Measurements from ENCODE around the gene C1R. TPM values are rescaled to one million over a fixed set of nuclear protein-coding genes. Genes with fewer than 3 reads are reported as not detected.
"Not testable (repeated sequence)": the region's sequence is repeated elsewhere in the genome, so short reads cannot be mapped to it uniquely, and the experiment has no call there.

The C1R gene
- polyA plus RNA-seq, 3 donors = 0.14 to 0.88 TPM; not detected in 1

DNA sequence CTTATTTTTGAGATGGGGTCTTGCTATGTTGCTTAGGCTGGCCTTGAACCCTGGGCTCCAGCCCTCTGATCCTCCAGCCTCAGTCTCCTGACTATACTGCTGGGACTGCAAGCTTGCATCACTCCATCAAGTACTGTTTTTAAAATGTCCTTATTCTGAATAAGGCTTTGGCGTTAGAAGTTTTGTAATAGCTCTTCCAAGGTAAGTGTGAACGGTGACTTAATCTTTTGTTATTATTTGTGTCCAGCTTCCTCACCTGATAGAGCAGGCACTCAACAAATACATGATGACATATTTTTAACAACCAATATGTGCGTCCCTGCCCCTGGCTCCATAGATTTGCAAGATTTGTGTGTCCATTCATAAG, 15.4 kb upstream of the C1R start:
- H3K36me3 Mint-ChIP-seq = peaks cover 34 to 45% of the 10 kb centered on the region in 2 donors
- H3K9me3 Mint-ChIP-seq = peaks cover 0 to 10% (median 6%) of the 10 kb centered on the region in 7 donors
- peaks cover 10 to 35% of the 10 kb centered on the region in 2 donors for H3K36me3 ChIP-seq (replicated peaks in 1 of 2; ENCODE audit: control insufficient read depth in 1 of 2, insufficient read depth in 2 of 2, low read length in 2 of 2)
- H3K4me2 ChIP-seq (replicated peaks; ENCODE audit: extremely low read depth, low read length, poor library complexity, severe bottlenecking) = peak overlapping the region; percentile 90
- peaks cover 29% of the 10 kb centered on the region for H3K79me2 ChIP-seq (ENCODE audit: insufficient read depth, low read length)
- peak overlapping the region; percentile 92 for H2AFZ ChIP-seq (ENCODE audit: insufficient read depth, low read depth, low read length, poor library complexity, severe bottlenecking)
- no CpG with 5 or more reads among the region's 3 CpGs for WGBS (ENCODE audit: insufficient coverage)
- H3K4me3 Mint-ChIP-seq = peak overlapping the region; percentile 86 to 95
- peak overlapping the region; percentile 62 for H3K9ac ChIP-seq (ENCODE audit: insufficient read depth, low read length, poor library complexity, severe bottlenecking)
- H3K27ac ChIP-seq (ENCODE audit: low read depth in 1 of 2, low read length in 2 of 2) = peak overlapping the region; percentile 72 to 77
- intact Hi-C loops (cut with micrococcal nuclease) = loop anchor here (2.0 to 5.0 kb wide), 2 partner anchors 185 to 239 kb away; no protein-coding TSS in a partner anchor
- peaks cover 11% of the 10 kb centered on the region for H4K20me1 ChIP-seq (ENCODE audit: insufficient read depth, low read length)
- H3K27me3 ChIP-seq (ENCODE audit: control insufficient read depth in 2 of 2, insufficient read depth in 2 of 2, low read length in 2 of 2) = no peaks in the 10 kb centered on the region
- H3K27ac Mint-ChIP-seq = peak overlapping the region in 5 of 7 donors; percentile 88 to 93 (median 91)
- TF ChIP-seq, protein P1, sequence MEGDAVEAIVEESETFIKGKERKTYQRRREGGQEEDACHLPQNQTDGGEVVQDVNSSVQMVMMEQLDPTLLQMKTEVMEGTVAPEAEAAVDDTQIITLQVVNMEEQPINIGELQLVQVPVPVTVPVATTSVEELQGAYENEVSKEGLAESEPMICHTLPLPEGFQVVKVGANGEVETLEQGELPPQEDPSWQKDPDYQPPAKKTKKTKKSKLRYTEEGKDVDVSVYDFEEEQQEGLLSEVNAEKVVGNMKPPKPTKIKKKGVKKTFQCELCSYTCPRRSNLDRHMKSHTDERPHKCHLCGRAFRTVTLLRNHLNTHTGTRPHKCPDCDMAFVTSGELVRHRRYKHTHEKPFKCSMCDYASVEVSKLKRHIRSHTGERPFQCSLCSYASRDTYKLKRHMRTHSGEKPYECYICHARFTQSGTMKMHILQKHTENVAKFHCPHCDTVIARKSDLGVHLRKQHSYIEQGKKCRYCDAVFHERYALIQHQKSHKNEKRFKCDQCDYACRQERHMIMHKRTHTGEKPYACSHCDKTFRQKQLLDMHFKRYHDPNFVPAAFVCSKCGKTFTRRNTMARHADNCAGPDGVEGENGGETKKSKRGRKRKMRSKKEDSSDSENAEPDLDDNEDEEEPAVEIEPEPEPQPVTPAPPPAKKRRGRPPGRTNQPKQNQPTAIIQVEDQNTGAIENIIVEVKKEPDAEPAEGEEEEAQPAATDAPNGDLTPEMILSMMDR (IDR thresholded peaks at IDR 0.05) = no peak
- peaks cover 33% of the 10 kb centered on the region for H3K4me1 Mint-ChIP-seq
- no peak for DNase-seq
- H3K4me3 ChIP-seq (replicated peaks in 1 of 3; ENCODE audit: low read depth in 2 of 3, low read length in 3 of 3) = peak overlapping the region in 2 of 3 experiments; percentile 79 to 85
- peaks cover 0 to 5% of the 10 kb centered on the region in 2 donors for H3K9me3 ChIP-seq (replicated peaks in 1 of 2; ENCODE audit: control insufficient read depth in 1 of 2, insufficient read depth in 1 of 2, low read length in 2 of 2)
- H3K27me3 Mint-ChIP-seq (ENCODE audit: low read depth in 3 of 3) = peaks cover 0 to 2% (median 0%) of the 10 kb centered on the region in 3 donors
- peaks cover 18 to 19% of the 10 kb centered on the region in 2 donors for H3K4me1 ChIP-seq (ENCODE audit: control insufficient read depth in 1 of 2, insufficient read depth in 2 of 2, low read length in 2 of 2)

DNA sequence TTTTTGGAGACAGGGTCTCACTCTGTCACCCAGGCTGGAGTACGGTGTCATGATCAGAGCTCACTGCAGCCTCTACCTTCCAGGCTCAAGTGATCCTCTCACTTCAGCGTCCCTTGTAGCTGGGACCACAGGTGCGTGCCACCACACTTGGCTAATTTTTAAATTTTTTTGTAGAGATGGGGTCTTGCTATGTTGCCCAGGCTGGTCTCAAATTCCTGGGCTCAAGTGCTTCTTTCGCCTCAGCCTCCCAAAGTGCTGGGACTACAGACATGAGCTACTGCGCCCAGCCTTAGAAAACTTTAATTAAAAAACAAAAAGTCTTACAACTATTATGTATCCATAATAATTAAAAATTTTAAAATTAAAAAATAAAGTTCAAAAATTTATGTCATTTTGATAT, 14.9 kb upstream of the C1R start:
- H3K27me3 ChIP-seq (ENCODE audit: control insufficient read depth in 2 of 2, insufficient read depth in 2 of 2, low read length in 2 of 2); H3K9me3 ChIP-seq (replicated peaks in 1 of 2; ENCODE audit: control insufficient read depth in 1 of 2, insufficient read depth in 1 of 2, low read length in 2 of 2); H3K27ac Mint-ChIP-seq; H3K4me3 Mint-ChIP-seq; DNase-seq; H3K4me3 ChIP-seq (replicated peaks in 1 of 3; ENCODE audit: low read depth in 2 of 3, low read length in 3 of 3); H3K27me3 Mint-ChIP-seq (ENCODE audit: low read depth in 3 of 3); H3K27ac ChIP-seq (ENCODE audit: low read depth in 1 of 2, low read length in 2 of 2); H3K9ac ChIP-seq (ENCODE audit: insufficient read depth, low read length, poor library complexity, severe bottlenecking); H2AFZ ChIP-seq (ENCODE audit: insufficient read depth, low read depth, low read length, poor library complexity, severe bottlenecking); H3K4me2 ChIP-seq (replicated peaks; ENCODE audit: extremely low read depth, low read length, poor library complexity, severe bottlenecking): not testable (repeated sequence)
- H3K79me2 ChIP-seq (ENCODE audit: insufficient read depth, low read length) = peaks cover 29% of the 10 kb centered on the region
- peaks cover 36% of the 10 kb centered on the region for H3K4me1 Mint-ChIP-seq
- H3K9me3 Mint-ChIP-seq = peaks cover 0 to 10% (median 6%) of the 10 kb centered on the region in 7 donors
- peaks cover 38 to 45% of the 10 kb centered on the region in 2 donors for H3K36me3 Mint-ChIP-seq
- H3K4me1 ChIP-seq (ENCODE audit: control insufficient read depth in 1 of 2, insufficient read depth in 2 of 2, low read length in 2 of 2) = peaks cover 18 to 19% of the 10 kb centered on the region in 2 donors
- no CpG with 5 or more reads among the region's 5 CpGs for WGBS (ENCODE audit: insufficient coverage)
- peaks cover 15% of the 10 kb centered on the region for H4K20me1 ChIP-seq (ENCODE audit: insufficient read depth, low read length)
- peaks cover 10 to 39% of the 10 kb centered on the region in 2 donors for H3K36me3 ChIP-seq (replicated peaks in 1 of 2; ENCODE audit: control insufficient read depth in 1 of 2, insufficient read depth in 2 of 2, low read length in 2 of 2)
- intact Hi-C loops (cut with micrococcal nuclease) = loop anchor here in 1 of 2 donors (5.0 kb wide), 1 partner anchor 185 kb away; no protein-coding TSS in a partner anchor
